Adipose tissue (tissue), 3 donors: ENCODE data around the gene TYMP. TPM values are rescaled to one million over a fixed set of nuclear protein-coding genes. Genes with fewer than 3 reads are reported as not detected.
"Not testable (repeated sequence)": the region's sequence is repeated elsewhere in the genome, so short reads cannot be mapped to it uniquely, and the experiment has no call there.

ENCODE experiments used
- H3K27ac ChIP-seq: one replicate; pipeline ENCODE4 v1.5.1; 2013; ENCODE audit warnings: low read depth, low read length
- WGBS, 3 donors: extraction: QIAGEN DNeasy Blood & Tissue Kit; methylation state at CpG; one replicate each; pipeline ENCODE4 v1.1.7; 2013; 5-methylcytosine and 5-hydroxymethylcytosine counted together
- polyA plus RNA-seq, 3 donors: library from polyadenylated mRNA; stranded (reverse); fragments of 200-250 nt; gene quantifications; one replicate each; pipeline ENCODE4 v1.2.3, GENCODE V29; 2013
- donor health status: healthy with polysubstance abuse.
- donor health status: Bipolar disorder and iron deficiency.
- donor health status: healthy.

TYMP gene
- polyA plus RNA-seq, 3 donors = 49.1 to 162 (median 75.1) TPM

GRCh38 chr22:50528682-50529415 is 963 bp downstream of the TYMP start:
- no peak overlapping the region for H3K27ac ChIP-seq
- 55 to 73% (median 72%) methylated on average over 14 to 15 of the region's 15 CpGs for WGBS, 3 donors

GRCh38 chr22:50527921-50528681 is 1.7 kb downstream of the TYMP start:
- H3K27ac ChIP-seq = no peak overlapping the region
- 89 to 90% (median 90%) methylated on average over 18 of the region's 18 CpGs for WGBS, 3 donors

GRCh38 chr22:50526834-50527801 is 2.7 kb downstream of the TYMP start:
- H3K27ac ChIP-seq = peak overlapping the region; percentile 94
- WGBS, 3 donors = 37 to 62% (median 37%) methylated on average over 29 of the region's 29 CpGs

DNA sequence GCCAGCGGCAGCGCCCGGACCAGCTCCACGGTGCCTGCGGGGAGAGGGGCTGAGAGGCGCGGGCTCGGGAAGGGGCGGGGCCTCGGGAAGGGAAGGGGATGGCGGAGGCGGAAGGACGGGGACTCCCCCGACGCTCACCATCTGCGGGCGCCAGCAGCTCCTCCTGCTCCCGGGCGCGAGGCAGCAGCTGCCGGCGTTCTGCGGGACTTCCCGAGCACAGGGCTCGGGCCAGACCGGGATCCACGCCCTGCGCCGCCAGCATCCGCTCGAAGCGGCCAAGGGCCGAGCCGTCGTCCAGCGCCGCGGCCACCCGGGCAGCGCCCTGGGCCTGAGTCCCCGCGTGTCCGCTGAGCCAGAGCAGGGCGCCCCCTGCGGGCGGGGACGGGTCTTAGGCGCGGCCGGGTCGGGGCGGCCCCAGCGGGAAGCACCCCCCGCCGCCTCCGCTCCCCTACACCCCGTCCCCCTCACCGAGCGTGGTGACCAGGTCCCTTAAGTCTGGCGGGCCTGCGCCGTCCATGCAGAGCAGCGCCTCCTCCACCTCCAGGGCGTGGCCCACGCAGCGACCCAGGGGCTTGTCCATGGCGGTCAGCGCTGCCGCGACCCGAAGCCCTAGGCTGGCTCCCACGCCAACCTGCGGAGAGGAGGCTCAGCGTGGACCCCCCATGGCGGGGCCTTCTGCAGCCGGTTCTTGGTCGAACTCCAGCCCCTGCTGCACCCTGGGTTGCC is 3.5 kb downstream of the TYMP start:
- 1 to 4% (median 1%) methylated on average over 60 to 77 of the region's 77 CpGs for WGBS, 3 donors
- peak overlapping the region; percentile 94 for H3K27ac ChIP-seq

- WGBS, 3 donors = 0 to 1% (median 0%) methylated on average over 15 to 33 of the region's 33 CpGs
- peak overlapping the region; percentile 94 for H3K27ac ChIP-seq
These were observed 4.0 kb downstream of the TYMP start for GRCh38 chr22:50525858-50526107.

- peak within 1 kb of the TSS; percentile 94 for H3K27ac ChIP-seq
- WGBS, 3 donors = 0 to 1% (median 0%) methylated on average over 78 to 84 of the region's 84 CpGs
These were observed 4.5 kb downstream of the TYMP start, which contains the start of gene SCO2 for GRCh38 chr22:50525104-50525857. SCO2 (minus strand) TSS chr22:50525598; CDS start chr22:50524411, 1,187 bp downstream.

DNA sequence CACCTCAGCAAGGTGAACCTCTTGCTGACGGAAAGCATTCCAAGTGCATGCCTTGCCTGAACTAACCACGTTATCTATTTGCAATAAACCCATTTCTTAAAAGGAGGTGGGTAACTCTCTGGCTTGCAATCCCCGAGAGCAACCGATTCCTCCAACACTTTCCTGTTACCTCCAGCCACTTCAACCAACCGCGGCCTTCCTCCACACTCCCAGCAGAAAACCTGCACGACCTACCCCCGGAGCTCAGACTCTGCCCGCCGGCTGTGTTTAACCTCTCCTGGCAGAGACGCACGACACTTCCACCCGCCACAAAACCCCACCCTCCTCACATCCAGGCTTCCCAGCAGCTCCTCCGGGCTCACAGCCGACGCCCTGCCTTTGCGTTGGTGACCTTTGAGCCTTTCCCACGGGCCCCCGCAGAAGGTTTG is 5.1 kb downstream of the TYMP start:
- no peak overlapping the region for H3K27ac ChIP-seq
- 4 to 7% (median 6%) methylated on average over 18 to 19 of the region's 19 CpGs for WGBS, 3 donors

DNA sequence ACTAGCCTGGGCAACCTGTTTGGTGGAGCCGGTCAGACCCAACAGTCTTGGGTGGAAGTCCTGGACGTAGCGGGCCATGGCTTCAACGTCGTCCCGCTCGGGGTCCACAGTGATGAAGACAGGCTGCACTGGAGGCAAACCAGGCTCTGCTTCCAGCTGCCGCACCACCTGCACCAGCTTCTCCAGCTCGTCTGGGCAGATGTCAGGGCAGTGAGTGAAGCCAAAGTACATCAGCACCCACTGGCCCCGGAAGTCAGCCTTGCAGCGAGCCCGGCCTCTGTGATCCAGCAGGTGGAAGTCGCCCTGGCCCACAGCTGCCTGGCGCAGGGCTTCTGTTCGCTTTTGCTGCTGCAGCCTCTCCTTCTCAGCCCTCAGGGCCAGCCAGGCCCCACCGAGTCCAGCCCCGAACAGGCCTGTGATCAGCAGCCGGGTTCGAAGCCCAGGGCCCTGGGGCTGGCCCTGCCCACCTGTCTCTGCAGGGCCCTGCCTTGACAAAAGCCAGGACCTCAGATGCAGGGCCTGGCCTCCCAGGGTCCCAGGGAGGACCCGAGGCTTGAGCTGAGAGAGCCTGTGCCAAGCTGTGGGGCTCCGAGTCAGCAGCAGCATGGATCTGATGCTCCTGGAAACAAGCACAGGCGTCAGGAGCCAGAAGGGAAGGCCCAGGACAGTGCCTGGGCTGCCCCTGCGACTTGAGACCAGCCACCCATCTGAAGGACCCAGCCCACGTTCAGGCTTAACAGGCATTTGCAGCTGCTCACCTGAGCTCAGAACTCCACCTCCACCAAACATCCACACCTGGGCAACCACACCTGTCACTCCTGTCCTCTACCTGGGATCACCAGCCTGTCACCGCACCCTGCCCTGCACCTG is 5.8 kb downstream of the TYMP start:
- 79 to 87% (median 82%) methylated on average over 24 to 25 of the region's 25 CpGs for WGBS, 3 donors
- H3K27ac ChIP-seq = no peak overlapping the region

GRCh38 chr22:50523458-50523805 is 6.4 kb downstream of the TYMP start:
- H3K27ac ChIP-seq = no peak overlapping the region
- WGBS, 3 donors = 90 to 94% (median 91%) methylated on average over 16 of the region's 16 CpGs

DNA sequence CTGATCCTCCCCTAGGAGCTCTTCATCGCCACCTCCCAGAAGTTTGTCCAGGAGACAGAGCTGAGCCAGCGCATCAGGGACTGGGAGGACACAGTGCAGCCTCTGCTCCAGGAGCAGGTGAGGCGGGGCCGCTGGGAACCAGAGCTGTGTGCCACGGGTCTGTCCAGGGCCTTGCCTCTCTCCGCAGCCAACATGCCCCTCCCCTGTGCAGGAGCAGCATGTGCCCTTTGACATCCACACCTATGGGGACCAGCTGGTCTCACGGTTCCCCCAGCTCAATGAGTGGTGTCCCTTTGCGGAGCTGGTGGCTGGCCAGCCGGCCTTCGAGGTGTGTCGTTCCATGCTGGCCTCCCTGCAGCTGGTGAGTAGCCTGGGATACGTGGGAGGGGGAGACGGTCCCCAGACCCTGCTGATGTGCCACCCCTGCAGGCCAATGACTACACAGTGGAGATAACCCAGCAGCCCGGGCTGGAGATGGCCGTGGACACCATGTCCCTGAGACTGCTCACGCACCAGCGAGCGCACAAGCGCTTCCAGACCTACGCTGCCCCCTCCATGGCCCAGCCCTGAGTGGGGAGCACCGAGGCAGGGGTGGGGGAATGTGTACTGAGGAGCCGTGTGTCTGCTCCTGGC is 6.9 kb downstream of the TYMP start:
- no peak overlapping the region for H3K27ac ChIP-seq
- WGBS, 3 donors = 82 to 88% (median 88%) methylated on average over 21 to 22 of the region's 22 CpGs

GRCh38 chr22:50522208-50522805 is 7.5 kb downstream of the TYMP start:
- no peak overlapping the region for H3K27ac ChIP-seq
- WGBS, 3 donors = 90 to 92% (median 92%) methylated on average over 13 to 15 of the region's 15 CpGs

DNA sequence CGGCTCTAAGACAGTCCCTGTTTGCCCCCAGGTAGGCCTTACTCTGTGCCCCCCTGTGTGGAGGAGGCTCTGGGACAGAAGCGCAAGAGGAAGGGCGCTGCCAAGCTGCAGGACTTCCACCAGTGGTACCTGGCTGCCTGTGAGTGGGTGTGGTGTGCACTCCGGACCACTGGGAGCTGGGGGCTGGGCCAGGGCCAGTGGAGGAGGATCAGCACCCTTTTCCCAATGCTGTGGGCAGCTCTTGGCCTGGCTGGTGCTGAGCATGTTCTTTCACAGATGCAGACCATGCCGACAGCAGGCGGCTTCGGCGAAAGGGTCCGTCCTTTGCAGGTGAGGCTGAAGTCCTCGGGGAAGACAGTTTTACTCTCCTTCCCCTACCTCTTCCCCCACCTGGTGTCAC is 8.1 kb downstream of the TYMP start:
- 93 to 98% (median 98%) methylated on average over 9 to 10 of the region's 10 CpGs for whole genome bisulfite sequencing, 3 donors
- no peak overlapping the region for H3K27ac ChIP-seq

- 94 to 98% (median 95%) methylated on average over 12 to 13 of the region's 13 CpGs for WGBS, 3 donors
- H3K27ac ChIP-seq = no peak overlapping the region
These were observed 8.9 kb downstream of the TYMP start for GRCh38 chr22:50520826-50521453.

DNA sequence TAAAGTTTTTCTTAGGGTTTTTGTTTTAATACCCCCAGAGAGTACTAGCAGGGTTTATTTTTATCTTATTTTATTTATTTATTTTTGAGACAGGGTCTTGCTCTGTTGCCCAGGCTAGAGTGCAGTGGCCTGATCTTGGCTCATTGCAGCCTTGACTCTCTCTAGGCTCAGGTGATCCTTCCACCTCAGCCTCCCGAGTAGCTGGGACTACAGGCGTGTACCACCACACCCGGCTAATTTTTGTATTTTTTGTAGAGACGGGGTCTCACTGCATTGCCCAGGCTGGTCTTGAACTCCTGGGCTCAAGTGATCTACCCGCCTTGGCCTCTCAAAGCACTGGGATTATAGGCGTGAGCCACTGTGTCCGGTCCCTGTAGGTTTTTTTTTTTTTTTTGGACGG is 9.6 kb downstream of the TYMP start:
- 97 to 100% (median 98%) methylated on average over 8 of the region's 8 CpGs for WGBS, 3 donors
- H3K27ac ChIP-seq = not testable (repeated sequence)

DNA sequence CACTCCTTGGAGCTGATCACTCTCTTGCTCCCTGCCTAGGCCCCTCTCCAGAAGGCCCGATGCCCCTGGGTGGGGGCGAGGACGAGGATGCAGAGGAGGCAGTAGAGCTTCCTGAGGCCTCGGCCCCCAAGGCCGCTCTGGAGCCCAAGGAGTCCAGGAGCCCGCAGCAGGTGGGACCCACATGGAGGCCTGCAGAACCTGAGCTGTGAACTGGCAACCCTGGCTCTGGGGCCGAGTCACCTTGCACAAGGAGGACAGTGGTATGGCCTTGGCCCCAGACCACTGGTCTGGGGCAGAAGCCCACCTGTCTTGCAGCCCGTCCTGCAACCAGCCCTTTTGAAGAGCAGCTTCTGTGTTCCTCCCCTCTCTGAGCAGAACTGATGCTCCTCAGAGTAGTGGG is 10.7 kb downstream of the TYMP start:
- WGBS, 3 donors = 93 to 97% (median 96%) methylated on average over 8 of the region's 8 CpGs
- H3K27ac ChIP-seq = no peak overlapping the region

- WGBS, 3 donors = 94% methylated on average over 7 of the region's 7 CpGs
- no peak overlapping the region for H3K27ac ChIP-seq
These were observed 11.2 kb downstream of the TYMP start for GRCh38 chr22:50518606-50519005.
